Activated naive CD4-positive, alpha-beta T cell treated with anti-CD3 and anti-CD28 coated beads for 36 hours (primary cell): ENCODE measurements around the gene PGM5. TPM values are rescaled to one million over a fixed set of nuclear protein-coding genes. Genes with fewer than 3 reads are reported as not detected.

ENCODE experiments used
- CTCF ChIA-PET: fragments of 350-600 bp; sonication (Branson Sonifier 250); formaldehyde crosslinking; loops from one replicate; lab custom pipeline; 2021; ENCODE audit warnings: antibody characterized with exemption; lab: Charles Lee
- DNase-seq: peaks from one replicate; pipeline ENCODE4 v3.0.0-alpha.2; 2020
- H3K27ac Mint-ChIP-seq: one replicate; pipeline ENCODE4 v1.8.0; 2021; ENCODE audit warnings: mild to moderate bottlenecking, mixed read lengths
- H3K27me3 Mint-ChIP-seq: one replicate; pipeline ENCODE4 v1.8.0; 2021; ENCODE audit warnings: low read depth, mixed read lengths
- H3K36me3 Mint-ChIP-seq: one replicate; pipeline ENCODE4 v1.8.0; 2021; ENCODE audit warnings: low read depth, mixed read lengths
- H3K4me1 Mint-ChIP-seq: one replicate; pipeline ENCODE4 v1.8.0; 2021; ENCODE audit warnings: low read depth, mixed read lengths
- H3K4me3 Mint-ChIP-seq: one replicate; pipeline ENCODE4 v1.8.0; 2021; ENCODE audit warnings: mild to moderate bottlenecking, moderate library complexity, mixed read lengths
- H3K9me3 Mint-ChIP-seq: one replicate; pipeline ENCODE4 v1.8.0; 2021; ENCODE audit warnings: mixed read lengths
- intact Hi-C: fragments of 100-400 bp; cut with micrococcal nuclease; formaldehyde crosslinking; loops from one replicate; pipeline ENCODE4 v1.15.1; 2023
- total RNA-seq, 2 experiments: library from RNA; stranded (reverse); gene quantifications; one replicate each; pipeline ENCODE4 v1.2.3, GENCODE V29; 2021

Gene PGM5
- total RNA-seq, 2 experiments from 2014 or later: not detected

DNA sequence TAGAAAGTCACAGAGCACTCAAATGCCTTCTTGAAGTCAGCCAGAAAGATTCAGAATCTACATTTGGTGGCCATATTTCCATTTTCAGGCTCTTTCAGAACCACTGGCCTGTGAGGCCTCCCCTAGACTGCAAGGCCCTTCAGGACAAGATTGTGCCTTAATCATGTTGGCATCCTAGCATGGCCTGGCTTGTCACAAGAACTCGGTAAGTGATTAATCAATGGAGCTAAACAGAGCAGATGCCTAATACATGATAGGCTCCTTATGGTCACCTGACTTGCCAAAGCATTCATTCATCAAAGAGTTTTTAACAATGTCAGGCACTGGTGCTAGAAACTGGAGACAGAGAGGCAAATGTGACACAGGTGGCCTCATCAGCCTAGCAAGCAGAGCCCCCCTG is 70.3 kb downstream of the PGM5 start:
- H3K27me3 Mint-ChIP-seq: peaks cover 16% of the 10 kb centered on the region
- H3K4me3 Mint-ChIP-seq: no peak overlapping the region
- H3K36me3 Mint-ChIP-seq: no peaks in the 10 kb centered on the region
- H3K27ac Mint-ChIP-seq: no peak overlapping the region
- H3K4me1 Mint-ChIP-seq: no peaks in the 10 kb centered on the region
- intact Hi-C loops: no loop called here
- no peak for DNase-seq
- peaks cover 1% of the 10 kb centered on the region for H3K9me3 Mint-ChIP-seq
- CTCF ChIA-PET: no interaction called here

DNA sequence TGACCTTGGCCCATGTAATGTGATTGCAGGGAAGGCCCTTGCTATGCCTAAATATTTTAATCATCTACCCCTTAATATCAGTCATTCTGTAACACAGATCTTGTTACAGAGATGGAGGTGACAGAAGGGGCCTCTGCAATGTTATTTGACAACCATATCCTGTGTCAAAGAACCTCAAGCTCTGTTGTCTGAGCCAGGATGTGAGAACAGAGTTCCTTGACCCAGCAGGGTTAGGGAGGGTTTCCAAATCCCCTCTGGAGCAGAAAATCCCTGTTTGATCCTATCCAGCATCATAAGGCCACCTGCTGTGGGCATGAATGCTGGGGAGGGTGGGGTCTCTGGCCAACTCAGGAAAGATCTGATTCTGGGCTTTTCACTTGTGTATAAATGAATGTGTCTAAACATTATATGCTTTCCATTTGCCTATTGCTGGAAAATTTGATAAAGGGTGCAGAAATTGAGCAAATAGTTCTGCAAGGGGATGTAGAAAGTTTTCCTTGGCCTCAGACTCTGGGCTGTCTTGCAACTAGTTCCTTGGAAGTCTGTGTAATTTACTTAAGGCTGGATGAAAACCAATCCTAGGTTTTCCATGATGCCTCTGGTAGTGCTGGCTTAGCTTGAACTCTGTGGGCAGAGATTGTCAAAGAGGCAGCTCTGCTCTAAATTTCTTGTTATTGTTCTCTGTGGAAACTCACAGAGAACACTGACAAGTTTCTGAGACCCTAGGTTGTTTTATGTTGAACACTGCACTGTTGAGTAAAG is 71.0 kb downstream of the PGM5 start:
- intact Hi-C loops: no loop called here
- Mint-ChIP-seq H3K4me3 (no peak overlapping the region), H3K36me3 (no peaks in the 10 kb centered on the region), H3K27me3 (peaks cover 16% of the 10 kb centered on the region), H3K4me1 (no peaks in the 10 kb centered on the region), H3K9me3 (peaks cover 1% of the 10 kb centered on the region), H3K27ac (no peak overlapping the region)
- CTCF ChIA-PET: no interaction called here
- no peak for DNase-seq

- H3K4me3 Mint-ChIP-seq: no peak overlapping the region
- CTCF ChIA-PET: no interaction called here
- H3K27ac Mint-ChIP-seq: no peak overlapping the region
- H3K36me3 Mint-ChIP-seq: no peaks in the 10 kb centered on the region
- peaks cover 10% of the 10 kb centered on the region for H3K27me3 Mint-ChIP-seq
- DNase-seq: no peak
- peaks cover 1% of the 10 kb centered on the region for H3K9me3 Mint-ChIP-seq
- intact Hi-C loops: no loop called here
- H3K4me1 Mint-ChIP-seq: no peaks in the 10 kb centered on the region
Measured at GRCh38 chr9:68428481-68428880, 72.1 kb downstream of the PGM5 start.

GRCh38 chr9:68429631-68430030 is 73.2 kb downstream of the PGM5 start:
- Mint-ChIP-seq H3K27ac (no peak overlapping the region), H3K27me3 (peaks cover 6% of the 10 kb centered on the region), H3K36me3 (no peaks in the 10 kb centered on the region), H3K4me3 (no peak overlapping the region), H3K4me1 (no peaks in the 10 kb centered on the region), H3K9me3 (no peaks in the 10 kb centered on the region)
- DNase-seq: no peak
- CTCF ChIA-PET: no interaction called here
- intact Hi-C loops: no loop called here

GRCh38 chr9:68431307-68431706 is 74.9 kb downstream of the PGM5 start:
- Mint-ChIP-seq H3K4me3 (no peak overlapping the region), H3K4me1 (no peaks in the 10 kb centered on the region), H3K36me3 (no peaks in the 10 kb centered on the region), H3K9me3 (no peaks in the 10 kb centered on the region), H3K27me3 (peaks cover 13% of the 10 kb centered on the region), H3K27ac (no peak overlapping the region)
- intact Hi-C loops: no loop called here
- CTCF ChIA-PET: no interaction called here
- no peak for DNase-seq

GRCh38 chr9:68433531-68434110 is 77.2 kb downstream of the PGM5 start:
- Mint-ChIP-seq H3K4me1 (no peaks in the 10 kb centered on the region), H3K36me3 (no peaks in the 10 kb centered on the region), H3K9me3 (no peaks in the 10 kb centered on the region), H3K27me3 (peaks cover 22% of the 10 kb centered on the region), H3K4me3 (no peak overlapping the region), H3K27ac (no peak overlapping the region)
- CTCF ChIA-PET: no interaction called here
- DNase-seq: no peak
- intact Hi-C loops: no loop called here

GRCh38 chr9:68437785-68438184 is 81.4 kb downstream of the PGM5 start:
- CTCF ChIA-PET: no interaction called here
- intact Hi-C loops: no loop called here
- Mint-ChIP-seq H3K4me1 (no peaks in the 10 kb centered on the region), H3K27me3 (peaks cover 19% of the 10 kb centered on the region), H3K4me3 (no peak overlapping the region), H3K27ac (no peak overlapping the region), H3K36me3 (no peaks in the 10 kb centered on the region), H3K9me3 (peaks cover 4% of the 10 kb centered on the region)
- DNase-seq: no peak

DNA sequence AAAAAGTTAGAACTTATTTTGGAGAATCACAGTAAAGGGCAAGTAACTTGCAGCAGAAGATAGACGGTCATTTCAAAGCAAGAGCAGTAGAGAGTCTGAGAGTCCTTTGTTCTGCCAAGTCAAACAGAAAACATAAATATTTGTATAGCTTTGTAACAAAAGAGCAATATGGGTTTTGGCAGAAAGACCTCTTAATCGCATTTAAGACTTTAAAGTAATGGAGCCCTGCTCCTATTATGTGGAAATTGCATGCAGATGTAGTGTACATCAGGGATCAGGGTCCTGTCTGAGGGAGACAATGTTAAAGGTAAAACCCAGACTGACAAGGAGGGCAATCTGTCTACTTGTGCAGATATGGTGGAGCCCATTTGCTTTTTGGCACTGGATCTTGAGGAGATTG is 87.2 kb downstream of the PGM5 start:
- CTCF ChIA-PET: interaction anchor here (1.0 kb wide), 1 partner anchor 9 kb away, joined by 4 read pairs; no protein-coding TSS in a partner anchor

DNA sequence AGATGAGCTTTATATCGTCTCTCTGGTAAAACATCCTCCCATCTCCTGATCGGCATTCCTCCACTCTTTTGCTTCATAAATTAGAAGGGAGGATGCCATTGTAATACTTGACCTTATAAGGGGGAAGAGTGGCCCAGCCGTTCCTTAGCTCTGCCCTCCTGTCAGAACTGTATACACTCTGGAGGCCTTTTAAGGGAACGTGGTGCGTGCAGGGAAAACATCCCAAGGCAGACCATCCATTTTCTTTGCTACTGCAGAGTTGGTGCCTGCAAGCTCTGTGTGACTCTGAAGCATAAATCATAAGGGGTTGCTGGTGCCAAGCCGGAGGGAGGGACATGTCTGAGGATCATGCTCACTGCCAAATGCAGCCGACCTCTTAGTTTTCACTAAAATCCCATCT is 90.4 kb downstream of the PGM5 start:
- Mint-ChIP-seq H3K4me3 (no peak overlapping the region), H3K4me1 (no peaks in the 10 kb centered on the region), H3K9me3 (no peaks in the 10 kb centered on the region), H3K36me3 (no peaks in the 10 kb centered on the region), H3K27ac (no peak overlapping the region), H3K27me3 (peaks cover 6% of the 10 kb centered on the region)
- intact Hi-C loops: no loop called here
- CTCF ChIA-PET: no interaction called here
- no peak for DNase-seq

More for the DNA sequence above, 87.2 kb downstream of the PGM5 start:
- intact Hi-C loops: no loop called here
- Mint-ChIP-seq H3K27ac (no peak overlapping the region), H3K4me3 (no peak overlapping the region), H3K36me3 (no peaks in the 10 kb centered on the region), H3K9me3 (peaks cover 4% of the 10 kb centered on the region), H3K27me3 (peaks cover 6% of the 10 kb centered on the region), H3K4me1 (no peaks in the 10 kb centered on the region)
- DNase-seq: no peak

DNA sequence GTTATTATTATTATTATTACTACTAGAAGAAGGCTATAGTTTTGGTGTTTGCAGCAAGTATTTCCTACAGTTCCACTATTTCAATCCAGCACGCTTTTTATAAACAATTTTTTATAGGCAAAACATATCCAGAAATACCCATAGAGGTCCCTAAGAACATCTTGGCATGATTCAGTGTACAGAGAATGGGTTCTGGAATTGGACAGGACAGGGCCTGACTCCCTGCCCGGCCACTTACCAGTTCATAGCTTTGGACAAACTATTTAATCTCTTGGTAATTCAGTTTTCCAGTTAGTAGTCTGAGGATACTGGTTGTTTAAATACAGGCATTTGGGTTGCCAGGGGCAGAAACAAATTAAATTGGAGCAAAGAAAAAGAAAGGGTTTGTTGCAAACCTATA is 91.2 kb downstream of the PGM5 start:
- no peak for DNase-seq
- CTCF ChIA-PET: no interaction called here
- Mint-ChIP-seq H3K27ac (no peak overlapping the region), H3K4me3 (no peak overlapping the region), H3K36me3 (no peaks in the 10 kb centered on the region), H3K27me3 (peaks cover 6% of the 10 kb centered on the region), H3K9me3 (no peaks in the 10 kb centered on the region), H3K4me1 (no peaks in the 10 kb centered on the region)
- intact Hi-C loops: no loop called here

DNA sequence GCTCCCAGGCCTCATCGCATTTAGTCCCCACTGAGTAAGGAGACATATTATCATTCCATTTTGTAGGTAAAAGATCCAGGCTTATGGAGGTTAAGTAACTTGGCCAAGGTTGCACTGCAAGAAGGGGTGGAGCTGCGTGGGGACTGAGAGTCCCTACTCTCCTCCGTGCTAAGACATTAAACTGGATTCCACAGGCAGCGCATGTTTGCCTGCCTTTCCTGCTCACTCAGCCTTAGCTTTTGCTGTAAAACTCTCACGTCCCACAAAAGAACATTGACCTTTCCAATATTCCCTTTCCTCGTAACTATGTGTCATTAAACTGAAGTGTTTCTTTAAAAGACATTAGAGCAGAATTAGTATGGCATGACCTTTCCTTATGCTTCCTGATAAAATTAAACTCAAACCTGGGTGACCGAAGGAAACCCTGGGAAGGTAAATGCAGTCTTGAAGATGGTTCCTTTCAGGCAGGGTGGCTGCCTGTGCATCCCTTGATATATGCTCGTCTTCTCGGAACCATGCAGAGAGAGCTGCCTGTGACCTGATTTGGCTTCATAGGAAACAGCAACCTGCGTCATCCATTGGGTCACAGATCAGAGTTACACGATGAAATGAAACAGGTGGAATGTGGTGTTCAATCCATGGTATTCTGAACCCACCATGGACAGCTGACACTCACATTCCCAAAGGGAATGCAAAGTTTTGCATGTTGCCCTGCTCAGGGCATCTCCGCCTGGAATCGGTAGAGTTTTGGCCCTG is 98.3 kb downstream of the PGM5 start:
- Mint-ChIP-seq H3K9me3 (no peaks in the 10 kb centered on the region), H3K4me3 (no peak overlapping the region), H3K27me3 (no peaks in the 10 kb centered on the region), H3K27ac (no peak overlapping the region), H3K4me1 (no peaks in the 10 kb centered on the region), H3K36me3 (no peaks in the 10 kb centered on the region)
- DNase-seq: no peak
- CTCF ChIA-PET: no interaction called here
- intact Hi-C loops: no loop called here

GRCh38 chr9:68455451-68455850 is 99.0 kb downstream of the PGM5 start:
- CTCF ChIA-PET: no interaction called here
- H3K9me3 Mint-ChIP-seq: no peaks in the 10 kb centered on the region
- no peak overlapping the region for H3K4me3 Mint-ChIP-seq
- intact Hi-C loops: no loop called here
- no peaks in the 10 kb centered on the region for H3K4me1 Mint-ChIP-seq
- H3K27ac Mint-ChIP-seq: no peak overlapping the region
- no peaks in the 10 kb centered on the region for H3K27me3 Mint-ChIP-seq
- H3K36me3 Mint-ChIP-seq: no peaks in the 10 kb centered on the region
- no peak for DNase-seq

- Mint-ChIP-seq H3K27me3 (peaks cover 4% of the 10 kb centered on the region), H3K4me1 (no peaks in the 10 kb centered on the region), H3K36me3 (no peaks in the 10 kb centered on the region), H3K9me3 (no peaks in the 10 kb centered on the region), H3K27ac (no peak overlapping the region), H3K4me3 (no peak overlapping the region)
- DNase-seq: no peak
- CTCF ChIA-PET: no interaction called here
- intact Hi-C loops: no loop called here
Measured at GRCh38 chr9:68457803-68458202, 101.4 kb downstream of the PGM5 start.
